NT2/D1 (cell line): ENCODE data around the gene DENND4C.
A peak's percentile ranks its signal among the peaks of the same experiment; 100 is the strongest.
"Not testable (repeated sequence)": the region's sequence is repeated elsewhere in the genome, so short reads cannot be mapped to it uniquely, and the experiment has no call there.

Source experiments
- DNase-seq: peaks from one replicate; pipeline ENCODE4 v3.0.0-alpha.2; 2011; ENCODE audit warnings: low read depth, low spot score
- H3K27me3 ChIP-seq: 2 replicates; pipeline ENCODE4 v1.6.0; 2011; ENCODE audit warnings: mild to moderate bottlenecking; ENCODE audit not compliant: insufficient read length, insufficient read depth
- H3K36me3 ChIP-seq: 2 replicates; pipeline ENCODE4 v1.6.1; 2011; ENCODE audit warnings: mild to moderate bottlenecking, low read length, mixed read lengths; ENCODE audit not compliant: insufficient read depth, insufficient read length
- H3K4me1 ChIP-seq: 2 replicates; pipeline ENCODE4 v1.5.1; 2011; ENCODE audit not compliant: insufficient read depth, insufficient read length
- H3K4me3 ChIP-seq: 2 replicates; pipeline ENCODE4 v1.5.1; 2011; ENCODE audit warnings: low read depth; ENCODE audit not compliant: insufficient read length
- H3K9ac ChIP-seq: 2 replicates; pipeline ENCODE4 v1.6.0; 2011; ENCODE audit warnings: low read depth; ENCODE audit not compliant: insufficient read length
- H3K9me3 ChIP-seq: 2 replicates; pipeline ENCODE4 v1.5.1; 2011; ENCODE audit warnings: mild to moderate bottlenecking, low read length; ENCODE audit not compliant: insufficient read depth
- SUZ12 ChIP-seq: IDR thresholded peaks from 2 replicates; pipeline ENCODE4 v1.6.1; 2011; ENCODE audit not compliant: insufficient read length, insufficient read depth; ENCODE audit errors: extremely low read depth
- YY1 ChIP-seq: IDR thresholded peaks from 2 replicates; pipeline ENCODE4 v1.6.1; 2011; ENCODE audit not compliant: insufficient read length, insufficient read depth
- ZNF274 ChIP-seq: IDR thresholded peaks from 2 replicates; pipeline ENCODE4 v1.6.1; 2011; ENCODE audit warnings: mild to moderate bottlenecking, low read depth, low read length

The DENND4C gene

GRCh38 chr9:19375538-19375937 is 145.0 kb downstream of the DENND4C start:
- no peak for DNase-seq
- Histone ChIP-seq H3K9me3 (no peaks in the 10 kb centered on the region), H3K4me1 (no peaks in the 10 kb centered on the region), H3K9ac (no peak overlapping the region), H3K4me3 (no peak overlapping the region), H3K36me3 (peaks cover 65% of the 10 kb centered on the region), H3K27me3 (no peaks in the 10 kb centered on the region)
- TF ChIP-seq YY1 = no peak
- no peak for TF ChIP-seq ZNF274
- no peak for TF ChIP-seq SUZ12

GRCh38 chr9:19376931-19377330 is 146.4 kb downstream of the DENND4C start:
- Histone ChIP-seq H3K27me3 (no peaks in the 10 kb centered on the region), H3K4me1 (no peaks in the 10 kb centered on the region), H3K9ac (peak overlapping the region; percentile 99), H3K9me3 (no peaks in the 10 kb centered on the region), H3K36me3 (peaks cover 61% of the 10 kb centered on the region), H3K4me3 (peak overlapping the region; percentile 98)
- no peak for DNase-seq
- TF ChIP-seq SUZ12 (no peak), YY1 (no peak)

DNA sequence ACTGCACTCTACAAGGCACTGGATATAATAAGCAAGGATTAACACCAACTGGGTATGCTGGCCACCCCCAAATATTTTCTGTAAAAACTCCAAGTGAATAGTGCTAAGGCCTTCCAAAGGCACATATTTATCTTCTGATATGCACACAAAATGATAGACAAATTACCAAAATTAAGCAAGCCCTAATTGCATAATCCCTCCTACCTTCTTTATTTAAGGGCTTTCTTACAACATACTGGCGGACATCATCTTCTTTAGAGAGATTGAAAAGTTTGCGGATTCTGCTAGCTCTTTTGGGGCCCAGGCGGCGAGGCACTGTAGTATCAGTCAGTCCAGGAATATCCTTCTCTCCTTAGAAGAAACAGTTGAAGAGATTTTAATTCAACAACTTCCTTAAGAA is 147.7 kb downstream of the DENND4C start:
- TF ChIP-seq YY1 (no peak), SUZ12 (no peak), ZNF274 (no peak)
- Histone ChIP-seq H3K9me3 (no peaks in the 10 kb centered on the region), H3K36me3 (peaks cover 59% of the 10 kb centered on the region), H3K9ac (peak overlapping the region; percentile 99), H3K4me3 (peak overlapping the region; percentile 98), H3K27me3 (no peaks in the 10 kb centered on the region), H3K4me1 (no peaks in the 10 kb centered on the region)
- no peak for DNase-seq

DNA sequence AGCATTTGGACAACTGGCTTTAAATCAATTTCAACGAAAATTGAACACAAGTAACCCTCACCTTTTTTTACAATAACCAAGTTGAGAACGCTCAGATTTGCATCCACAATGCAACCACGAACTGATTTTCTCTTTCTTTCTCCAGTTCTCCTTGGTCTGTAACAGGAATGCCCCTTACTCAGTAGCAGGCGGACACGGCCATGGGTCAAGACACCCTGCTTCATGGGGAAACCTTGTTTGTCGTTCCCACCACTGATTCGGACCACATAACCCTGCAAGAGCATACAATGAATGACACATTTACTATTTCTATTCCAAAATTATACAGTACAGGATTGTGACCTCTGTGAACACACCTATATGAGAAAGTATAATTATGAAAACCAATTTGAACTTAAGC is 148.2 kb downstream of the DENND4C start:
- peak overlapping the region; percentile 99 for H3K9ac ChIP-seq
- peaks cover 58% of the 10 kb centered on the region for H3K36me3 ChIP-seq
- peak overlapping the region; percentile 98 for H3K4me3 ChIP-seq
- no peaks in the 10 kb centered on the region for H3K9me3 ChIP-seq
- no peak for DNase-seq
- H3K27me3 ChIP-seq = no peaks in the 10 kb centered on the region
- TF ChIP-seq YY1 = no peak
- no peak for TF ChIP-seq ZNF274
- no peak for TF ChIP-seq SUZ12
- no peaks in the 10 kb centered on the region for H3K4me1 ChIP-seq

DNA sequence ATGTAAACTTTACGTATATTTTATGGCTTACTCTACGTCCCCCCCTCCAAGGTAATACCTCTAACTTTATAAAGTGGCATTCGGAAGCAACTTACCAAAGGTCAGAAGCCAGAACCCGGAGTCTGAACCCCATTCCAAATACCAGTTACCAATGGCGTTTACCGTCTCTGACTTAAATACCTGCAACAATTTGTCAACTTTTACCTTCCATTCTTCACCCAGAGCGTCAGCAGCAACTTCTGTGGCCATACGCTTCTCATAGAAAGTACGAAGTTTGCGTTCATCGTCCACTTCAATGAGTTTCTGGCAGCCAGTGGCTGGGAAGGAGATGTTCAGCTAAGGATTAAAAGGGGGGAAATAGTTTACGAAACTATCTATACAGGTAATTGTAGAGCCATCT is 148.8 kb downstream of the DENND4C start:
- peaks cover 57% of the 10 kb centered on the region for H3K36me3 ChIP-seq
- no peak for TF ChIP-seq YY1
- TF ChIP-seq ZNF274 = no peak
- peak overlapping the region; percentile 98 for H3K4me3 ChIP-seq
- no peak for DNase-seq
- H3K27me3 ChIP-seq = no peaks in the 10 kb centered on the region
- no peaks in the 10 kb centered on the region for H3K9me3 ChIP-seq
- peak overlapping the region; percentile 99 for H3K9ac ChIP-seq
- H3K4me1 ChIP-seq = no peaks in the 10 kb centered on the region

- TF ChIP-seq YY1 = no peak
- TF ChIP-seq SUZ12 = no peak
- TF ChIP-seq ZNF274 = no peak
- no peaks in the 10 kb centered on the region for H3K27me3 ChIP-seq
- H3K9ac ChIP-seq = peak overlapping the region; percentile 99
- DNase-seq = no peak
- no peaks in the 10 kb centered on the region for H3K9me3 ChIP-seq
- H3K4me3 ChIP-seq = peak overlapping the region; percentile 98
- no peaks in the 10 kb centered on the region for H3K4me1 ChIP-seq
- peaks cover 53% of the 10 kb centered on the region for H3K36me3 ChIP-seq
These were observed 149.2 kb downstream of the DENND4C start for GRCh38 chr9:19379697-19380046.

GRCh38 chr9:19380826-19381075 is 150.3 kb downstream of the DENND4C start:
- peak overlapping the region; percentile 98 for H3K4me3 ChIP-seq
- no peaks in the 10 kb centered on the region for H3K27me3 ChIP-seq
- peak overlapping the region; percentile 95 for H3K9ac ChIP-seq
- H3K9me3 ChIP-seq = no peaks in the 10 kb centered on the region
- no peaks in the 10 kb centered on the region for H3K4me1 ChIP-seq
- peaks cover 42% of the 10 kb centered on the region for H3K36me3 ChIP-seq
- TF ChIP-seq ZNF274 = no peak
- DNase-seq = no peak

GRCh38 chr9:19381656-19382055 is 151.2 kb downstream of the DENND4C start:
- Histone ChIP-seq H3K9ac (no peak overlapping the region), H3K27me3 (no peaks in the 10 kb centered on the region), H3K4me1 (no peaks in the 10 kb centered on the region), H3K9me3 (no peaks in the 10 kb centered on the region), H3K36me3 (peaks cover 33% of the 10 kb centered on the region), H3K4me3 (no peak overlapping the region)
- TF ChIP-seq SUZ12 (no peak), ZNF274 (no peak), YY1 (no peak)
- DNase-seq = no peak

DNA sequence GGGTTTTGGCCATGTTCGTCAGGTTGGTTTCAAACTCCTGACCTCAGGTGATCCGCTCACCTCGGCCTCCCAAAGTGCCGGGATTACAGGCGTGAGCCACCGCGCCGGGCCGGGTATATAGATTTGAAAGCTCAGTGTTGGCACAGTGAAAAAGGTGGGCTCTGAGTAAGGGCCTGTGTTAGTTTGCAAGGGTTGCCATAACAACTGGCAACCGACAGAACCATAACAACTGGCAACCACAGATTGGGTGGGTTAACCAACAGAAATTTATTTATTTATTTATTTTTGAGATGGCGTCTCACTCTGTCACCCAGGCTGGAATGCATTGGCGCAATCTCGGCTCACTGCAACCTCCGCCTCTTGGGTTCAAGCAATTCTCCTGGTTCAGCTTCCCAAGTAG is 154.7 kb downstream of the DENND4C start:
- H3K4me3 ChIP-seq, H3K9ac ChIP-seq, DNase-seq, H3K27me3 ChIP-seq, H3K9me3 ChIP-seq, H3K4me1 ChIP-seq, H3K36me3 ChIP-seq: not testable (repeated sequence)
